ENCODE measurements around the gene TRAP1. TPM values are rescaled to one million over a fixed set of nuclear protein-coding genes. Genes with fewer than 3 reads are reported as not detected.

The TRAP1 gene
- 10 to 100 TPM; 89.3 to 99.5 (median 92.1) TPM for polyA plus RNA-seq (ENCODE audit: insufficient read length in 3 of 3)

DNA sequence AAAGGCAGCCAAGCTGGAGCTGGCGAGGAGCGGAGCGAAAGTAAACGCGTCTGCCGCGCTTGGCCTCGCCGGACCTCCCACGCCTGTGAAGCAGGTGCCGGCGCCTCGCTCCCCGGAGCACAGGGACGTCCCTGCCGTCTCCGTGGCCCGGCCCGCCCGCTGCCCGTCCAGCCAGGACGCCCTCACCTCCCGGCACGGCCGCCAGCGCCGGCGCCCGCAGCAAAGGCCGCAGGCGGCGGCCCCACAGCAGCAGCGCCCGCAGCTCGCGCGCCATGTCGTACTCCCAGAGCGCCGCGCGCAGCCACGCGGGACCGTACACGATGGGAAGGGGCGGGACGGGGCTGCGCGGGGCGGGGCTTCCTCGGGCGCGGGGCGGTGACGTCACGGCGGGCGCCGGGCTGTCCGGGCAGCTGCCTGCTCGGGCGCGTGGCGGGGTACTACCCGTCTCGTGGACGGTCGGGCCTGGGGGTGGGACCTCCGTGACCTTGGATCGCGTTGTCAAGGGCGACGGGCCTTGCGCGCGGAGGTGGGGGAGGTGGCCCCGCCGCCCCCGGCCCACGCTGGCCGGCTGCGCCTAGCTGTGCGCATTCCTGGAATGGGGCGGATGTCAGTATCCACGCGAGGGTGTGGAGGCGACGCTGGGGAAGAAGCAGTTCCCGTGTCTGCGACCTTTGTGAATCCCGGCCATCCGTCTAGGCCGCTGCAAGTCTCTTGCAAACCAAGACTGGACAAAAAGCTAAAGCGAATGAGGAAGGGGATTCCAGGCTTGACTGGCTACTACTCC is at the start of gene TRAP1:
TRAP1 (minus strand) TSS at position 290 of the 784 bp plus-strand sequence; CDS start at position 274, 16 bp downstream.
- DNase-seq (ENCODE audit: low read depth in 3 of 3, low spot score in 2 of 3), result peak; percentile 18 to 54 (median 52)

- DNase-seq (ENCODE audit: low read depth in 3 of 3, low spot score in 2 of 3), result no peak
These were observed 48.9 kb upstream of the TRAP1 start for GRCh38 chr16:3766177-3766576.

GRCh38 chr16:3764409-3764808 is 47.1 kb upstream of the TRAP1 start:
- DNase-seq (ENCODE audit: low read depth in 3 of 3, low spot score in 2 of 3), result no peak

DNA sequence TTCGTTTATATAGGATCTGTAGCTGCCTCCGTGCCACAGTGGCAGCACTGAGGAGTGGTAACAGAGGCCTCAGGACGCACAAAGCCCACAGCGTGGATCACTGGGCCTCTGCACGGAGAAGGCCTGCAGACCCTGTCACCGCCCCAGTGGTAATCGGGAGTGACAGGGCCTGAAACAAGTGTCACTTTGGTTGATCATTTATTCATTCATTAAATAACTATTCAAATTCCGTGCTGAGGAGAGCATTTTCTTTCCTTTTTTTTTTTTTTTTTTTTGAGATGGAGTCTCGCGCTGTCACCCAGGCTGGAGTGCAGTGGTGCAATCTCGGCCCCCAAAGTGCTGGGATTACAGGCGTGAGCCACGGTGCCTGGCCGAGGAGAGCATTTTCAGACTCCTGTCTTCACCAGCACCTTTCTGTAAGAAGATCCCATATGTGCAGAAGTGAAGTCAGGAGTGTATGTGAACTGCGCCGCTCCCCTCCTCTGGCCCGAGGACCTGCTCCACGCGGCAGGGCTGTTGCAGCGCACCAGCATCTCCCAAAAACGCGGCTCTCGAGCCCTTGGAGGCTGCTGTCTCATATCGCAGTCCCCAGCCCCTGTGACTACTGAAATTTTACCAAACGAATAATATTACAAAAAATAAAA is 44.9 kb upstream of the TRAP1 start:
- DNase-seq (ENCODE audit: low read depth in 3 of 3, low spot score in 2 of 3), result no peak

GRCh38 chr16:3761375-3762106 is 44.2 kb upstream of the TRAP1 start:
- DNase-seq (ENCODE audit: low read depth in 3 of 3, low spot score in 2 of 3), result no peak

GRCh38 chr16:3760518-3760917 is 43.2 kb upstream of the TRAP1 start:
- no peak for DNase-seq (ENCODE audit: low read depth in 3 of 3, low spot score in 2 of 3)

GRCh38 chr16:3759736-3760135 is 42.4 kb upstream of the TRAP1 start:
- no peak for DNase-seq (ENCODE audit: low read depth in 3 of 3, low spot score in 2 of 3)

GRCh38 chr16:3756113-3756512 is 38.8 kb upstream of the TRAP1 start:
- DNase-seq (ENCODE audit: low read depth in 3 of 3, low spot score in 2 of 3), result no peak

DNA sequence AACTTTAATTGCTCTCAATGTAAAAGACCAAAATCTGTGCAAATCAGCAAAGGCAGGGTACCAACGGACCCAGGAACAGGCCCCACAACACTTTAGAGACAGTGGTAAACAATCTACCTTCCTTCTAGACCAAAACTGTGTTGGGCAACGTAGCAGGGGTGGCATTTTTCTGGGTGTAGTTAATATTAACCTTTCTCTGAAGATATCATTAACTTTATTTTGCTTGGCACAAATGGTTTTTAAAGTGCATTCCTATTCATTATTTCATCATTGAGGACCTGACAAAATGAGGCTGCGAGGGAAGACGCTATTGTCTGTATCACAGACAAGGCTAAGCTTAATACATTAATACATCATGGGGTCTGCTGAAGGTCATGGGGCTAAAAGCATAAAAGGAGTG is 37.9 kb upstream of the TRAP1 start:
- no peak for DNase-seq (ENCODE audit: low read depth in 3 of 3, low spot score in 2 of 3)

DNA sequence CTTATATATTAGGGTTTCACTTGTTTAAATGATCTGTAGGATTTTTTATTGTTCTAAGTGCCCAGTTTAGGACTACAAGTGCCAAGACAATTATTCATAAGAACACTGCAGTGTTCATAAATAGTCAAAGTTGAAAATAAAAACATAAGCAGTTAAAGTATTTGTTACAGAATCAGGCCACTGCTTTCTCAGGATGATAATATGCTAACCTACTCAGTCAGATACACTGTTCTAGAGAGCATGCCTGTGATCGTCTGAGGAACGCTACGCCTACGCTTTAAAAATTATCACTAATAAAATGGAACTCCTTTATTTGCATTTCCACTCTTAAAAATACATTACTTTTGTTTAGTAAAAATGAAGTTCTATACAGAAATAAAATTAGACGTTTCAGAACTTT is 37.4 kb upstream of the TRAP1 start:
- DNase-seq (ENCODE audit: low read depth in 3 of 3, low spot score in 2 of 3), result no peak

DNA sequence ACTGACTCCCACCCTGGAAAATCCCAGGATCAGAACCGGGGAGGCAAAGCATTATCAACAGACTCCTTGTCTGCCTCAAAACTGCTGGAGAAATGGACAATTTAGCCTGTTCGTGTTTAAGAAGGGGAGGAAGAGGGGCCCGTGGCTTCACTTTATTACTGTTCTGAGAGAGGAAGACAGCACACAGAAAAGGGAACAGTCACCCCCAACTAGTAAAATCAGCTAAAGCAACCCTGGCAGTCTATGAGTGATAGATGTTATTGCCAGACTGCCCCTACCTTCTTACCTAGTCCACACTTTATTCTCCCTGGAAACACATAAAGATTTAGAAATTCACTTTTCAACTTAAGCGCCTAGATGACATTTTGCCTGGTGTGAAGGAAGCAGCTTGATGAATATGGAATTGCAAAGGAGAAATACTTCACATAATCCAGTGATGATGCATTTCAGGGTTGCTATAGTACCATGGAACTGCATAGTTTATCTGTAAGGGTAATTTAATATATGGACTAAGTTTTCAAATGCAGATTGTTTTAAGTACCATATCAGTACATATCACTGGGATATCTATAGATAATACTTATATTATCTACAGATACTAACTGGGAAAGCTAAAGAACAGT is 36.9 kb upstream of the TRAP1 start:
- no peak for DNase-seq (ENCODE audit: low read depth in 3 of 3, low spot score in 2 of 3)

DNA sequence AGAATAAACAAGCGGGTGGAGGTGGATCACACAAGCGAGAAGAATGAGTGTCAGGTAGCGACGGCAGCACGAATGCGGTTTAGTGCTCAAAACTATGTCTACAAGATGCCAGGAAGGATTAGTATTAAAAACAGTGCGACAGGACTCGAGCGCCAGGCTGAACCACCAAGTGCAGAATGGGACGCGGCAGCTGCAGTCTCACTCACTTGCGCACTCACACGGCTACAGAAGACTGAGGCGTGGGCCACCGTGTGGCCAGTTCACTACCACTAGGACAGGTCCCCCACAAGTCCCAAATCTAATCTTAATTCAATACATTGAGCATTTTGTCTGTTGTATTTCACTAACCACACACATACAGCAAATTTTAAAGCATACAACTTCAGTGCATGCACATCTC is 35.7 kb upstream of the TRAP1 start:
- DNase-seq (ENCODE audit: low read depth in 3 of 3, low spot score in 2 of 3), result no peak

- DNase-seq (ENCODE audit: low read depth in 3 of 3, low spot score in 2 of 3), result no peak
These were observed 34.6 kb upstream of the TRAP1 start for GRCh38 chr16:3751878-3752277.

- DNase-seq (ENCODE audit: low read depth in 3 of 3, low spot score in 2 of 3), result no peak
These were observed 31.0 kb upstream of the TRAP1 start for GRCh38 chr16:3748307-3748706.

DNA sequence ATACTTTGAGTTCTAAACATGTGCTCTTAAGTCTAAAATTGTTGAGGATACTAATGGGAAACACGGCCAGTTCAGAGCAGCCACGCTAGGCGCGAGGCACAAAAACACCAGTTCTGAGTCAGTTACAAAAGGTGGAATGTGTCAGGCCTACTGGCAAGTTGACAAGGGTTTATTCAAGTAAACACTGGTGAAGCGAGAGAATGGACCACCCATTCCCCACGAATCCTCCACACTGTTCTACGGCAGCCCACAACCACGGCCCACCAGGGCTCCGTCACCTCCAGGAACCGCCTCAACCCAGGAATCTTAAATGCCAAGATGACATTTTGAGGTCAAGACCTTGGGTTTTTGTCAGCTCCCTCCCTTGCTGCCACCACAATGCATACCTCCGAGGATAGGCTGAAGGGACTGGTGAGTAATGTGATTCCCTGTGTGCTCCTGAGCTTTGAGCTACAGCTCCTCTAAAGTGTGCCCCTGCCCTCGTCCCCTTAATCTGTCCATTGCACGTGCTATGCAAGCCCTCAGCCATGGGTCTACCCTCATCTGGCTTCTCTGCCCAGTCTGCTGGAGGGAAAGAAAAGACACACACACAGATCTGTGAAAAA is 28.5 kb upstream of the TRAP1 start:
- DNase-seq (ENCODE audit: low read depth in 3 of 3, low spot score in 2 of 3), result no peak

DNA sequence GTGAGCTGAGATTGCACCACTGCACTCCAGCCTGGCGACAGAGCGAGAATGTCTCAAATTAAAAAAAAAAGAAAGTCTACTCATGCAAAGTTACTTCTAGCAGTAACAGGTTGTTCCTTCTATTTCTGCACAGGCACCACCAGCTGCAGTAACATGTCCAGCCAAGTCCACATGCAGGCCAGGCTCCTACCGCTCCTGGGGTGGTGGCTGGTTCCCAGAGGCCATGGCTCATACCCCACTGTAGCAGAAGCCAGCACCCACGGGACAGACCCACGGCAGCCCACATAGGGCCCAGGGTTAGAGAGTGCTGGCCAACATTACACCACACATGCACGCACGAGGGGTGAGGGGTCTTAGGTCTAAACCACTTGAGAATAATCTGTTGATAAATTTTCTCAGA is 26.7 kb upstream of the TRAP1 start:
- no peak for DNase-seq (ENCODE audit: low read depth in 3 of 3, low spot score in 2 of 3)

DNA sequence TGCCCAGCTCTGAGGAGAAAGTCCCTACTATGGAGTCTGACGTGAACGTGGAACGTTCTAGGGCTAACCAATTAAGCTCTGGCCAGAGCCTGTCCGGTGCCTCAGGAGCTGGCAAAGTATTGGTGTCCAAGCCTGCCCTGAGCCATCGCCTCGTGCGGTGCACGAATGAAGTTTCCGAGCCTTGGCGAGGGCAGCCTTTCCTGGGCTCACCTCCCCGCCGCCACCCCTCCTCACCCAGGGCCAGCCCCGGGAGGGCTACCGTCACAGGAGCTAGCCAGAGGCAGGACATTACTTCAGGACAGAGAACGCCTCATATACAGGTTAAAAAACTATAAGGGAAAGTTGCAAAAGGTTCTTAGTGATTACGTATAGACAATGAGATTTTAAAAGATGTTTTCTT is 23.6 kb upstream of the TRAP1 start:
- DNase-seq (ENCODE audit: low read depth in 3 of 3, low spot score in 2 of 3), result no peak

- no peak for DNase-seq (ENCODE audit: low read depth in 3 of 3, low spot score in 2 of 3)
These were observed 22.9 kb upstream of the TRAP1 start for GRCh38 chr16:3740186-3740585.

GRCh38 chr16:3739636-3740035 is 22.3 kb upstream of the TRAP1 start:
- no peak for DNase-seq (ENCODE audit: low read depth in 3 of 3, low spot score in 2 of 3)

DNA sequence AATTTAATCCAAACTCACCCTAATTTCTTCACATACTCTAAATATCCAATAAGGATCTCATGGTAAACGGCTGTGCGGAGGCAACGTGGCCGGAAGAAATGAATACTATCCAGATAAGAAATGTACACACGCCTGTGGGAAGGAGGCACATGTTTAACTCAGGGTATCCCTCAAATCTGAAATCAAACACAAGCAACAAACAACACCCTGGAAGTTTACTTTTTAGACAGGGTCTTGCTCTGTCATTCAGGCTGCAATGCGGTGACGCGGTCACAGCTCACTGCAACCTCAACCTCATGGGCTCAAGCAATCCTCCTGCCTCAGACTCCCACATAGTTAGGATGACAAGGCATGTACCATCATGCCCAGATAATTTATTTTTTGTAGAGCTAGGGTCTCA is 21.2 kb upstream of the TRAP1 start:
- no peak for DNase-seq (ENCODE audit: low read depth in 3 of 3, low spot score in 2 of 3)

GRCh38 chr16:3738128-3738527 is 20.8 kb upstream of the TRAP1 start:
- no peak for DNase-seq (ENCODE audit: low read depth in 3 of 3, low spot score in 2 of 3)
